ENCODE measurements around the gene SYTL3.

SYTL3 gene

GRCh38 chr6:158705386-158706126 is 55.7 kb downstream of the SYTL3 start:
- TF ChIP-seq LEF1 (IDR thresholded peaks at IDR 0.05; ENCODE audit: borderline replicate concordance) (no peak), FOXM1 (IDR thresholded peaks at IDR 0.05; ENCODE audit: borderline replicate concordance) (no peak)
- POLR2A ChIA-PET: no interaction called here
- DNase-seq (ENCODE audit: extremely low spot score): no peak
- CTCF ChIA-PET: interaction anchor here (0.9 to 5.0 kb wide), 5 partner anchors 13 to 1552 kb away, joined by 3 to 35 read pairs (median 3); no protein-coding TSS in a partner anchor

GRCh38 chr6:158706369-158706982 is 56.6 kb downstream of the SYTL3 start:
- TF ChIP-seq L3MBTL2 (conservative IDR thresholded peaks at IDR 0.05) (no peak), FOXK2 (IDR thresholded peaks at IDR 0.05) (no peak), HDGF (IDR thresholded peaks at IDR 0.05; ENCODE audit: borderline replicate concordance) (no peak), SP1 (IDR thresholded peaks at IDR 0.05) (no peak), LEF1 (IDR thresholded peaks at IDR 0.05; ENCODE audit: borderline replicate concordance) (no peak), FOXM1 (IDR thresholded peaks at IDR 0.05; ENCODE audit: borderline replicate concordance) (no peak), SUZ12 (IDR thresholded peaks at IDR 0.05) (no peak)
- CTCF ChIA-PET: interaction anchor here (0.6 to 5.0 kb wide), 7 partner anchors 12 to 1553 kb away, joined by 3 to 35 read pairs (median 3); no protein-coding TSS in a partner anchor
- POLR2A ChIA-PET: no interaction called here
- DNase-seq (ENCODE audit: extremely low spot score): peak; percentile 75

GRCh38 chr6:158707120-158707820 is 57.4 kb downstream of the SYTL3 start:
- POLR2A ChIA-PET: no interaction called here
- no peak for DNase-seq (ENCODE audit: extremely low spot score)
- TF ChIP-seq HDGF (IDR thresholded peaks at IDR 0.05; ENCODE audit: borderline replicate concordance): no peak
- peak; percentile 85 for TF ChIP-seq ZNF384 (IDR thresholded peaks at IDR 0.05)
- CTCF ChIA-PET: interaction anchor here (0.5 to 5.0 kb wide), 7 partner anchors 11 to 492 kb away, joined by 3 to 35 read pairs (median 3); no protein-coding TSS in a partner anchor

GRCh38 chr6:158707821-158708195 is 58.0 kb downstream of the SYTL3 start:
- CTCF ChIA-PET: interaction anchor here (0.5 to 5.0 kb wide), 4 partner anchors 11 to 492 kb away, joined by 3 to 35 read pairs (median 4); no protein-coding TSS in a partner anchor
- TF ChIP-seq TARDBP (IDR thresholded peaks at IDR 0.05) (no peak), FOXA1 (IDR thresholded peaks at IDR 0.05) (no peak)
- DNase-seq (ENCODE audit: extremely low spot score): no peak
- POLR2A ChIA-PET: interaction anchor here (1.3 kb wide), 1 partner anchor 57 kb away, joined by 4 read pairs; no protein-coding TSS in a partner anchor

- DNase-seq (ENCODE audit: extremely low spot score): no peak
- no peak for TF ChIP-seq SUZ12 (IDR thresholded peaks at IDR 0.05)
- no peak for TF ChIP-seq SP1 (IDR thresholded peaks at IDR 0.05)
- no peak for TF ChIP-seq LEF1 (IDR thresholded peaks at IDR 0.05; ENCODE audit: borderline replicate concordance)
- TF ChIP-seq FOXM1 (IDR thresholded peaks at IDR 0.05; ENCODE audit: borderline replicate concordance): no peak
- TF ChIP-seq ZNF384 (IDR thresholded peaks at IDR 0.05): no peak
- TF ChIP-seq FOXA1 (IDR thresholded peaks at IDR 0.05): no peak
- no peak for TF ChIP-seq HDGF (IDR thresholded peaks at IDR 0.05; ENCODE audit: borderline replicate concordance)
- no peak for TF ChIP-seq ELF4 (IDR thresholded peaks at IDR 0.05)
- no peak for TF ChIP-seq TARDBP (IDR thresholded peaks at IDR 0.05)
- no peak for TF ChIP-seq NFRKB (IDR thresholded peaks at IDR 0.05)
- no peak for TF ChIP-seq FOXK2 (IDR thresholded peaks at IDR 0.05)
- TF ChIP-seq L3MBTL2 (conservative IDR thresholded peaks at IDR 0.05): no peak
- TF ChIP-seq ARNT (IDR thresholded peaks at IDR 0.05): no peak
- no peak for TF ChIP-seq BHLHE40 (IDR thresholded peaks at IDR 0.05; ENCODE audit: borderline replicate concordance)
- CTCF ChIA-PET: interaction anchor here (0.8 to 5.0 kb wide), 3 partner anchors 10 to 264 kb away, joined by 3 to 35 read pairs (median 3); no protein-coding TSS in a partner anchor
- POLR2A ChIA-PET: interaction anchor here (1.3 kb wide), 1 partner anchor 57 kb away, joined by 4 read pairs; no protein-coding TSS in a partner anchor
These were observed 58.4 kb downstream of the SYTL3 start for GRCh38 chr6:158708239-158708638.

GRCh38 chr6:158709809-158710208 is 60.0 kb downstream of the SYTL3 start:
- ChIA-PET POLR2A (interaction anchor here (0.8 kb wide), 1 partner anchor 110 kb away, joined by 3 read pairs; the partner anchor contains the start of gene EZR), CTCF (interaction anchor here (5.0 kb wide), 1 partner anchor 9 kb away, joined by 35 read pairs; no protein-coding TSS in a partner anchor)
- DNase-seq (ENCODE audit: extremely low spot score): no peak
- no peak for TF ChIP-seq PKNOX1 (IDR thresholded peaks at IDR 0.05)
- no peak for TF ChIP-seq SP1 (IDR thresholded peaks at IDR 0.05)
- TF ChIP-seq FOXA1 (IDR thresholded peaks at IDR 0.05): no peak
- TF ChIP-seq SUZ12 (IDR thresholded peaks at IDR 0.05): no peak
- TF ChIP-seq CTBP1 (IDR thresholded peaks at IDR 0.05; ENCODE audit: borderline replicate concordance): no peak
- no peak for TF ChIP-seq HDGF (IDR thresholded peaks at IDR 0.05; ENCODE audit: borderline replicate concordance)
- no peak for TF ChIP-seq L3MBTL2 (conservative IDR thresholded peaks at IDR 0.05)
- TF ChIP-seq LEF1 (IDR thresholded peaks at IDR 0.05; ENCODE audit: borderline replicate concordance): no peak
- no peak for TF ChIP-seq NFRKB (IDR thresholded peaks at IDR 0.05)
- no peak for TF ChIP-seq ELF4 (IDR thresholded peaks at IDR 0.05)
- TF ChIP-seq TARDBP (IDR thresholded peaks at IDR 0.05): no peak

GRCh38 chr6:158711264-158711663 is 61.4 kb downstream of the SYTL3 start:
- DNase-seq (ENCODE audit: extremely low spot score): no peak
- ChIA-PET POLR2A (no interaction called here), CTCF (no interaction called here)
- TF ChIP-seq NFRKB (IDR thresholded peaks at IDR 0.05) (no peak), FOXK2 (IDR thresholded peaks at IDR 0.05) (no peak)

Data from HEK293T (cell line).